ENCODE measurements around the gene C16orf96.

- TF ChIP-seq EZH2phosphoT487 (IDR thresholded peaks at IDR 0.05; ENCODE audit: unreplicated experiment) (no peak), CTCF (conservative IDR thresholded peaks at IDR 0.05; ENCODE audit: low read depth in 2 of 2) (no peak), POLR2AphosphoS5 (IDR thresholded peaks at IDR 0.05; ENCODE audit: low read depth) (peak; percentile 89), ZNF114 (CRISPR knock-in tag; IDR thresholded peaks at IDR 0.05) (no peak), CREB1 (CRISPR knock-in tag; IDR thresholded peaks at IDR 0.05; ENCODE audit: low read depth) (peak; percentile 77), ETS1 (IDR thresholded peaks at IDR 0.05) (peak; percentile 92)
Measured at GRCh38 chr16:4614571-4615383, 58.6 kb downstream of the C16orf96 start, which contains the start of gene UBALD1.

Measured in GM23338 (cell line).